IMR-90 (cell line): ENCODE results near the gene CDC42SE1. TPM values are rescaled to one million over a fixed set of nuclear protein-coding genes. Genes with fewer than 3 reads are reported as not detected.

Experiments used
- ATAC-seq: fragments of 200-7000 bp; cut with Tn5 transposase; 2 replicates; pipeline ENCODE4 v1.9.1; 2020; ENCODE audit warnings: low read depth, mild to moderate bottlenecking, moderate library complexity
- BruUV-seq: library from RNA; stranded (reverse); fragments of 400-500 nt; replicated peaks from 2 replicates; lab custom pipeline; 2021; lab: Mats Ljungman, UMichigan
- CTCF ChIA-PET: fragments of 300-600 bp; formaldehyde crosslinking; extraction: SDS; loops from one replicate; lab custom pipeline; 2021; ENCODE audit warnings: antibody characterized with exemption; lab: Yijun Ruan, JAX
- POLR2A ChIA-PET: fragments of 300-600 bp; sonication (Branson Sonifier 250); formaldehyde crosslinking; loops from one replicate; lab custom pipeline; 2022; ENCODE audit warnings: antibody characterized with exemption; ENCODE audit not compliant: unreplicated experiment; lab: Charles Lee
- DNase-seq: peaks from one replicate; pipeline ENCODE4 v3.0.0; 2013
- H2AFZ ChIP-seq: replicated peaks from 2 replicates; pipeline ENCODE3; 2013; ENCODE audit warnings: low read length, mild to moderate bottlenecking; ENCODE audit not compliant: poor library complexity
- H2AK5ac ChIP-seq: 2 replicates; pipeline ENCODE4 v1.6.1; 2013; ENCODE audit warnings: low read depth, low read length, inconsistent platforms
- H2AK9ac ChIP-seq: replicated peaks from 2 replicates; pipeline ENCODE3; 2013; ENCODE audit warnings: mild to moderate bottlenecking, low read depth, low read length, moderate library complexity; ENCODE audit not compliant: poor library complexity
- H2BK120ac ChIP-seq: 2 replicates; pipeline ENCODE4 v1.6.1; 2013; ENCODE audit warnings: low read depth, low read length, inconsistent platforms
- H2BK15ac ChIP-seq: 3 replicates; pipeline ENCODE4 v1.6.1; 2013; ENCODE audit warnings: low read depth, low read length, inconsistent platforms
- H2BK20ac ChIP-seq: 2 replicates; pipeline ENCODE4 v1.6.1; 2013; ENCODE audit warnings: low read depth, mild to moderate bottlenecking, inconsistent platforms, low read length, moderate library complexity
- H2BK5ac ChIP-seq: 2 replicates; pipeline ENCODE4 v1.6.1; 2013; ENCODE audit warnings: mild to moderate bottlenecking, low read depth, low read length, inconsistent platforms; ENCODE audit not compliant: poor library complexity, severe bottlenecking
- H3K14ac ChIP-seq: replicated peaks from 2 replicates; pipeline ENCODE4 v1.6.1; 2013; ENCODE audit warnings: low read depth, low read length, inconsistent platforms
- H3K18ac ChIP-seq: 2 replicates; pipeline ENCODE4 v1.6.1; 2013; ENCODE audit warnings: low read depth, low read length, control low read depth
- H3K23ac ChIP-seq: 2 replicates; pipeline ENCODE4 v1.6.1; 2013; ENCODE audit warnings: low read depth, low read length, inconsistent platforms
- H3K27ac ChIP-seq: 2 replicates; pipeline ENCODE4 v1.5.1; 2013; ENCODE audit warnings: mild to moderate bottlenecking, control low read depth, low read length; ENCODE audit not compliant: insufficient read depth
- H3K27me3 ChIP-seq: 2 replicates; pipeline ENCODE4 v1.6.1; 2013; ENCODE audit warnings: low read length; ENCODE audit not compliant: control insufficient read depth, insufficient read depth
- H3K36me3 ChIP-seq: 2 replicates; pipeline ENCODE4 v1.6.1; 2013; ENCODE audit warnings: low read length, mixed read lengths; ENCODE audit not compliant: control insufficient read depth, insufficient read depth
- H3K4ac ChIP-seq: 2 replicates; pipeline ENCODE4 v1.6.1; 2013; ENCODE audit warnings: low read depth, low read length, inconsistent platforms
- H3K4me1 ChIP-seq: 2 replicates; pipeline ENCODE4 v1.6.1; 2013; ENCODE audit warnings: low read length, mixed read lengths; ENCODE audit not compliant: control insufficient read depth, insufficient read depth
- H3K4me2 ChIP-seq: 2 replicates; pipeline ENCODE4 v1.6.1; 2013; ENCODE audit warnings: low read depth, mild to moderate bottlenecking, control low read depth, low read length, moderate library complexity
- H3K4me3 ChIP-seq: 2 replicates; pipeline ENCODE4 v1.5.1; 2013; ENCODE audit warnings: low read depth, mild to moderate bottlenecking, control low read depth, low read length, moderate library complexity; ENCODE audit not compliant: insufficient read depth
- H3K56ac ChIP-seq: 2 replicates; pipeline ENCODE4 v1.6.1; 2013; ENCODE audit warnings: low read length, inconsistent platforms; ENCODE audit not compliant: insufficient read depth; ENCODE audit errors: extremely low read depth
- H3K79me1 ChIP-seq, 2 experiments: 2 replicates each; pipeline ENCODE4 v1.6.1; 2013; ENCODE audit warnings: low read length in 2 of 2, inconsistent platforms in 1 of 2, low read depth in 1 of 2
- H3K9ac ChIP-seq: 2 replicates; pipeline ENCODE4 v1.6.1; 2013; ENCODE audit warnings: low read depth, low read length, control low read depth
- H3K9me1 ChIP-seq: 2 replicates; pipeline ENCODE4 v1.6.1; 2013; ENCODE audit warnings: low read length, inconsistent platforms; ENCODE audit not compliant: insufficient read depth
- H3K9me3 ChIP-seq: 2 replicates; pipeline ENCODE4 v1.6.1; 2013; ENCODE audit warnings: low read length; ENCODE audit not compliant: control insufficient read depth, insufficient read depth
- H4K20me1 ChIP-seq: 2 replicates; pipeline ENCODE4 v1.6.1; 2013; ENCODE audit warnings: low read length, inconsistent platforms; ENCODE audit not compliant: insufficient read depth
- H4K5ac ChIP-seq: 2 replicates; pipeline ENCODE4 v1.6.1; 2013; ENCODE audit warnings: mild to moderate bottlenecking, low read depth, low read length, control low read depth
- H4K8ac ChIP-seq, 2 experiments: 2 replicates each; pipeline ENCODE4 v1.6.1; 2013; ENCODE audit warnings: low read depth in 2 of 2, low read length in 2 of 2, control low read depth in 1 of 2, inconsistent platforms in 1 of 2
- H4K91ac ChIP-seq: 2 replicates; pipeline ENCODE4 v1.6.1; 2013; ENCODE audit warnings: low read depth, low read length, inconsistent platforms; ENCODE audit not compliant: insufficient read depth
- CEBPB ChIP-seq: IDR thresholded peaks from 2 replicates; pipeline ENCODE4 v1.6.1; 2012; ENCODE audit warnings: low read depth, low read length, improper control_type of control experiment
- NFE2L2 ChIP-seq: fragments of 150-350 bp; IDR thresholded peaks from 2 replicates; pipeline ENCODE4 v1.6.1; 2016; ENCODE audit warnings: low read depth, mild to moderate bottlenecking, low read length
- WGBS, 2 experiments: methylation state at CpG; one replicate each; pipeline versions ENCODE4 v1.1.5 to v1.1.7; 2013; ENCODE audit warnings: missing lambda C conversion rate in 2 of 2; ENCODE audit not compliant: insufficient read length in 1 of 2; ENCODE audit errors: extremely low coverage in 2 of 2; 5-methylcytosine and 5-hydroxymethylcytosine counted together
- dilution Hi-C: fragments of 300-500 bp; cut with HindIII; formaldehyde crosslinking; loops from one replicate; pipeline ENCODE4 v1.14.3; 2018; ENCODE audit warnings: low sequenced_read_pairs; ENCODE audit not compliant: unreplicated experiment
- in situ Hi-C: fragments of 300-500 bp; cut with MboI; formaldehyde crosslinking; loops from 3 replicates; pipeline ENCODE4 v1.14.3; 2019; ENCODE audit warnings: low sequenced_read_pairs, inconsistent platforms, mixed read lengths
- intact Hi-C: fragments of 100-400 bp; cut with micrococcal nuclease; formaldehyde crosslinking; loops from 2 replicates; pipeline ENCODE4 v1.10.0; 2022
- polyA plus RNA-seq, 3 experiments: library from polyadenylated mRNA; depleted of rRNA; stranded (reverse); fragments of >200 nt; gene quantifications; 2 replicates each; pipeline ENCODE4 v1.2.3, GENCODE V29; 2012; ENCODE audit warnings: low replicate concordance in 1 of 3
- total RNA-seq: library from RNA; depleted of rRNA; stranded (reverse); fragments of >200 nt; gene quantifications from 2 replicates; pipeline ENCODE4 v1.2.3, GENCODE V29; 2012

CDC42SE1 gene
- total and polyA plus RNA-seq, 2 of the 4 experiments (the other 2 are of a cell fraction): 47.0 to 58.5 TPM

DNA sequence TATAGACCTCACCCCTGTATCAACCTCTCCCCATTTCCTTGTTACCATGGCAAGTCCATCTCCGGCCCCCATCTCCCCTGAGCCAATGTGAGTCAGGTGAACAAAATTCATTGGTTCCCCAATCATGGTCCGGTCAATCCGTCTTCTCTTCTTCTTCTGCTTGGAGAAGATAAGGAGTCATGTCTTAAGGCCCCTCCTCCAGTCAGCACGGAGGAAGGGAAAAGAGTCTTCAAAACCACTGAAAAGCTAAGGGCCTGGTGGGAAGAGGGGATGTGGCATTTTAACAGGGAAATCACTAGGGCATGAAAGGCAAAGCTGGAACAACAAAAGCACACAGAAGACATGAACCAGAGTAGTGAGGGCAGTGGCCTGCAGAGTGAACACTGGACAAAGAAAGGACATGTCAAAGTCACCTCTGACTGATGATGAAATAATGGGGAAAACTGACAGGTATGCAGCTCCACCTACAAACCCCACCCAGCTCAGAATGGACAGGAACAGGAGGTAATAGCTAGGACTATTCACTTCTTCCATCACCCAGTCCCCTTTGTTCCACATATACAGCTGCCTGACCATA lies 4.4 kb downstream of the CDC42SE1 start:
- no peaks in the 10 kb centered on the region for H3K27me3 ChIP-seq

More for the DNA sequence above, 4.4 kb downstream of the CDC42SE1 start:
- CTCF ChIA-PET: no interaction called here
- in situ Hi-C loops (no loop called here), intact Hi-C loops (no loop called here), dilution Hi-C loops (no loop called here)
- Histone ChIP-seq H3K27ac (no peak overlapping the region), H2BK15ac (no peak overlapping the region), H3K14ac (no peak overlapping the region), H3K9ac (no peak overlapping the region; the same call in 1 of the 2 replicates), H2AK5ac (no peak overlapping the region), H2BK120ac (no peak overlapping the region), H3K4me3 (no peak overlapping the region), H4K5ac (no peak overlapping the region), H3K18ac (no peak overlapping the region), H2BK5ac (no peak overlapping the region), H3K36me3 (peaks cover 50% of the 10 kb centered on the region), H3K79me1 (peaks cover 28 to 81% of the 10 kb centered on the region in 2 experiments), H3K9me1 (peaks cover 23% of the 10 kb centered on the region), H2BK20ac (no peak overlapping the region), H4K20me1 (peaks cover 56% of the 10 kb centered on the region), H3K23ac (no peak overlapping the region), H4K8ac (no peak overlapping the region), H2AK9ac (no peak overlapping the region), H3K56ac (no peak overlapping the region), H3K4ac (no peak overlapping the region), H2AFZ (no peak overlapping the region), H3K4me2 (no peak overlapping the region), H4K91ac (no peak overlapping the region), H3K4me1 (peaks cover 9% of the 10 kb centered on the region), H3K9me3 (no peaks in the 10 kb centered on the region)
- POLR2A ChIA-PET: no interaction called here
- 0 out of 2 replicates have a peak, but pooled peaks have one; percentile 18 for TF ChIP-seq CEBPB
- no peak for TF ChIP-seq NFE2L2
- BruUV-seq: no TSS peak
- ATAC-seq (no peak), DNase-seq (no peak)
- WGBS, 2 experiments: no CpG with 5 or more reads among the region's 4 CpGs
